OCI-LY3 (cell line): ENCODE measurements around the gene IL4R.

Source experiments
- CTCF ChIP-seq: fragments of 200-600, 300-600 bp; sonication (generic); IDR thresholded peaks from 2 replicates; pipeline ENCODE4 v1.5.1; 2014; ENCODE audit warnings: antibody characterized with exemption, low read length, low read depth
- EZH2phosphoT487 ChIP-seq: fragments of 200-600 bp; shearing (Covaris generic); IDR thresholded peaks from 2 replicates; pipeline ENCODE4 v1.6.1; 2018; ENCODE audit warnings: antibody characterized with exemption, mixed run types, low read depth

- TF ChIP-seq CTCF (no peak), EZH2phosphoT487 (no peak)
Observed at GRCh38 chr16:27369806-27370205, 56.0 kb downstream of the IL4R start.
